K562 (cell line): ENCODE data around the gene PRR23A. TPM values are rescaled to one million over a fixed set of nuclear protein-coding genes. Genes with fewer than 3 reads are reported as not detected.

ENCODE experiments used
- ATAC-seq: fragments of 200-7000 bp; cut with Tn5 transposase; 3 replicates; pipeline ENCODE4 v1.9.1; 2020; ENCODE audit warnings: moderate library complexity
- BruUV-seq: library from RNA; stranded (reverse); fragments of 400-500 nt; replicated peaks from 2 replicates; lab custom pipeline; 2021; lab: Mats Ljungman, UMichigan
- CTCF ChIA-PET: fragments of 300-600 bp; formaldehyde crosslinking; extraction: SDS; loops from one replicate; lab custom pipeline; 2021; ENCODE audit warnings: low intra/inter-chr PET ratio; lab: Yijun Ruan, JAX
- POLR2A ChIA-PET: fragments of 300-600, 350-650 bp; sonication (Branson Sonifier 250); formaldehyde crosslinking; extraction: SDS; loops from one replicate; lab custom pipeline; 2021; ENCODE audit warnings: antibody characterized with exemption, inconsistent platforms; lab: Yijun Ruan, JAX
- DNase-seq, 4 experiments: peaks; one replicate each; pipeline versions ENCODE4 v3.0.0 to v3.0.0-alpha.2; 2011 to 2018; ENCODE audit warnings: low spot score in 3 of 4, mixed read lengths in 3 of 4; ENCODE audit errors: extremely low read depth in 1 of 4
- FAIRE-seq: peaks from 2 replicates; lab custom pipeline; 2011; peaks lifted over from hg19 to GRCh38; lab: Jason Lieb, UNC
- H2AFZ ChIP-seq: 2 replicates; pipeline ENCODE4 v1.6.0; 2011; ENCODE audit warnings: low read depth, low read length, control low read depth, inconsistent platforms
- H3K27ac ChIP-seq: fragments of 200-600 bp; 3 replicates; pipeline ENCODE4 v1.8.0; 2011; ENCODE audit warnings: low read depth, mild to moderate bottlenecking, control low read depth, inconsistent platforms, low read length, moderate library complexity, mixed read lengths; ENCODE audit errors: extremely low read depth
- H3K27me3 ChIP-seq, 2 experiments: fragments of 300-600 bp in 1 of 2; 2 replicates in 1 of 2; 3 replicates in 1 of 2; pipeline versions ENCODE4 v1.6.0 to v1.8.0; 2011; ENCODE audit warnings: inconsistent platforms in 2 of 2, low read length in 2 of 2, mild to moderate bottlenecking in 1 of 2, mixed read lengths in 1 of 2, moderate library complexity in 1 of 2; ENCODE audit not compliant: control insufficient read depth in 2 of 2, insufficient read depth in 2 of 2
- H3K36me3 ChIP-seq: fragments of 300-600 bp; 3 replicates; pipeline ENCODE4 v1.8.0; 2011; ENCODE audit warnings: mild to moderate bottlenecking, low read length, inconsistent platforms; ENCODE audit not compliant: control insufficient read depth, insufficient read depth
- H3K4me1 ChIP-seq, 2 experiments: fragments of 200-600 bp in 1 of 2; replicated peaks in 1 of 2; 2 replicates in 1 of 2; 3 replicates in 1 of 2; pipeline versions ENCODE4 v1.5.1 to v1.8.0; 2011; ENCODE audit warnings: inconsistent platforms in 2 of 2, low read length in 2 of 2, mild to moderate bottlenecking in 1 of 2, mixed read lengths in 1 of 2, moderate library complexity in 1 of 2; ENCODE audit not compliant: control insufficient read depth in 2 of 2, insufficient read depth in 2 of 2
- H3K4me2 ChIP-seq: 2 replicates; pipeline ENCODE4 v1.6.1; 2011; ENCODE audit warnings: low read length, control low read depth, inconsistent platforms, mixed read lengths; ENCODE audit not compliant: insufficient read depth
- H3K4me3 ChIP-seq: fragments of 200-600 bp; sonication (generic), shearing (Covaris generic); 2 replicates; pipeline ENCODE4 v1.5.1; 2016; ENCODE audit warnings: control low read depth, inconsistent platforms
- H3K79me2 ChIP-seq: fragments of 200-600 bp; 3 replicates; pipeline ENCODE4 v1.8.0; 2011; ENCODE audit warnings: low read length, inconsistent platforms; ENCODE audit not compliant: control insufficient read depth, insufficient read depth
- H3K9ac ChIP-seq, 2 experiments: 2 replicates each; pipeline versions ENCODE4 v1.6.0 to v1.6.1; 2011; ENCODE audit warnings: low read depth in 2 of 2, low read length in 2 of 2, control low read depth in 1 of 2, inconsistent platforms in 1 of 2, mild to moderate bottlenecking in 1 of 2, mixed read lengths in 1 of 2; ENCODE audit not compliant: insufficient read depth in 1 of 2
- H3K9me1 ChIP-seq: one replicate; pipeline ENCODE4 v1.6.0; 2011; ENCODE audit warnings: inconsistent platforms, mild to moderate bottlenecking, low read length, moderate library complexity; ENCODE audit not compliant: control insufficient read depth, insufficient read depth
- H3K9me3 ChIP-seq: replicated peaks from 2 replicates; pipeline ENCODE4 v1.5.1; 2011; ENCODE audit warnings: low read depth, low read length, inconsistent platforms; ENCODE audit not compliant: control insufficient read depth, insufficient read depth
- H4K20me1 ChIP-seq: replicated peaks from 2 replicates; pipeline ENCODE4 v1.6.1; 2011; ENCODE audit warnings: low read length, inconsistent platforms, mixed read lengths; ENCODE audit not compliant: control insufficient read depth, insufficient read depth
- CBX3 ChIP-seq, 2 experiments: IDR thresholded peaks; 1 replicate in 1 of 2; 2 replicates in 1 of 2; pipeline ENCODE4 v1.6.1; 2012; ENCODE audit warnings: inconsistent platforms in 2 of 2, low read length in 2 of 2, borderline replicate concordance in 1 of 2, control low read depth in 1 of 2
- WGBS: fragments of 100-300 bp; shearing (Covaris generic); methylation state at CpG from one replicate; pipeline ENCODE4 v1.1.6; 2016; ENCODE audit warnings: low coverage, mixed read lengths; ENCODE audit not compliant: insufficient coverage; ENCODE audit errors: missing lambda C conversion rate; 5-methylcytosine and 5-hydroxymethylcytosine counted together
- in situ Hi-C: fragments of 300-500 bp; cut with MboI; formaldehyde crosslinking; loops from 4 replicates; pipeline ENCODE4 v1.15.0; 2018; ENCODE audit warnings: inconsistent platforms, mixed read lengths
- intact Hi-C: fragments of 100-400 bp; cut with micrococcal nuclease; formaldehyde crosslinking; loops from 2 replicates; pipeline ENCODE4 v1.14.2; 2022
- polyA plus RNA-seq, 8 experiments: library from polyadenylated mRNA; depleted of rRNA in 4 of 8; stranded (reverse) in 5 of 8; unstranded in 3 of 8; fragments of >200 nt; fragmentation: Nextera tagmentation in 2 of 8; fragmentation: Illumina TruSeq in 1 of 8; extraction: Ambion mirVana in 2 of 8; extraction: Trizol in 1 of 8; gene quantifications; 2 replicates each; pipeline versions ENCODE4 v1.2.1 to v1.2.3, GENCODE V29; 2011 to 2014; ENCODE audit warnings: inconsistent platforms in 1 of 8, missing spikeins in 1 of 8
- total RNA-seq, 7 experiments: library from RNA; depleted of rRNA in 6 of 7; stranded (reverse); fragments of >200 nt in 6 of 7; fragmentation: Illumina TruSeq in 2 of 7; extraction: Trizol in 2 of 7; gene quantifications; 2 replicates each; pipeline versions ENCODE4 v1.2.1 to v1.2.3, GENCODE V29; 2011 to 2021; ENCODE audit warnings: low replicate concordance in 1 of 7
- TF ChIP-seq, protein P1 (sequence below), 3 experiments: IDR thresholded peaks in 2 of 3; conservative IDR thresholded peaks in 1 of 3; 2 replicates each; pipeline ENCODE4 v1.5.1; 2011 to 2012; ENCODE audit warnings: low read length in 3 of 3, mild to moderate bottlenecking in 3 of 3, control low read depth in 2 of 3, improper control_type of control experiment in 1 of 3, inconsistent platforms in 1 of 3, low read depth in 1 of 3, mixed read lengths in 1 of 3, moderate library complexity in 1 of 3; ENCODE audit not compliant: insufficient read depth in 2 of 3
- TF ChIP-seq, protein P2 (sequence below): sonication (generic); formaldehyde crosslinking; IDR thresholded peaks from 2 replicates; pipeline ENCODE4 v1.4.0; 2020; ENCODE audit warnings: mild to moderate bottlenecking, missing genetic modification reagents
- TF ChIP-seq, protein P3 (sequence below): sonication (generic); formaldehyde crosslinking; IDR thresholded peaks from 2 replicates; pipeline ENCODE4 v1.8.1; 2023; ENCODE audit warnings: mild to moderate bottlenecking, missing genetic modification reagents

The PRR23A gene
- total and polyA plus RNA-seq, 9 of the 15 experiments (the other 6 are each of a cell fraction or from before 2014, with no cell fraction given) = not detected

DNA sequence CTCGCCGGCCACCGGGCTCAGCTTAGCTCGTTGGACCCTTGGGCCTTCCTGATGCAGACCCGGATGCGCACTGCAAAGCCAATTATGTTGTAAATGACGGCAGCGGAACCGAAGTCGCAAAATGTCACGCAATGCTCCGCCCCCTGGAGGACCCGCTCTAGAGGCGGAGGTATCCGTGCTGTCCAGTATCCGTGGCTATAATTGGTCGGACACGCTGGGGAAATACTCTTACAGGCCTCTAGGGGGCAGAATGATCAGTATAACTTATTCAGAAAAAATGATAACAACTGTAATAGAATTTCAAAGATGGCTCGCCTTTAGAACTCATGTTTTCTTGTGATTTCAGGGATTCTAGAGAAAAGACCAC, 14.8 kb upstream of the PRR23A start, which contains the start of gene PRR23B:
TSS of gene PRR23B (minus strand) at position 59 of the 367 bp plus-strand sequence. CDS start 265 bp downstream, outside the sequence.
- WGBS = 76% methylated on average over 18 of the region's 19 CpGs
- no peaks in the 10 kb centered on the region for H3K79me2 ChIP-seq
- no peak within 1 kb of the TSS for H3K4me2 ChIP-seq
- H3K9me1 ChIP-seq = no peaks in the 10 kb centered on the region
- peak; percentile 48; the same call in 1 of the 3 replicates for ATAC-seq
- H3K27ac ChIP-seq = no peak within 1 kb of the TSS
- H3K4me1 ChIP-seq = peaks cover 0 to 2% of the 10 kb centered on the region in 2 experiments; a peak in 1 of 5 replicates
- H3K27me3 ChIP-seq = no peaks in the 10 kb centered on the region
- ChIA-PET POLR2A (interaction anchor here (0.5 kb wide), 1 partner anchor 90 kb away, joined by 3 read pairs; no protein-coding TSS in a partner anchor), CTCF (no interaction called here)
- H3K9ac ChIP-seq = no peak within 1 kb of the TSS
- H3K9me3 ChIP-seq = no peaks in the 10 kb centered on the region
- DNase-seq = peak; percentile 8 to 27 (median 20)
- no peak within 1 kb of the TSS for H3K4me3 ChIP-seq
- intact Hi-C loops (no loop called here), in situ Hi-C loops (no loop called here)
- H3K36me3 ChIP-seq = no peaks in the 10 kb centered on the region
- FAIRE-seq = no peak
- TF ChIP-seq CBX3 (IDR thresholded peaks at IDR 0.05; ENCODE audit: borderline replicate concordance in 1 of 2, low read length in 2 of 2) = 0 out of 3 replicates have a peak, but pooled peaks of 1 of the 2 experiments have one; percentile 21
- TF ChIP-seq, protein P1, sequence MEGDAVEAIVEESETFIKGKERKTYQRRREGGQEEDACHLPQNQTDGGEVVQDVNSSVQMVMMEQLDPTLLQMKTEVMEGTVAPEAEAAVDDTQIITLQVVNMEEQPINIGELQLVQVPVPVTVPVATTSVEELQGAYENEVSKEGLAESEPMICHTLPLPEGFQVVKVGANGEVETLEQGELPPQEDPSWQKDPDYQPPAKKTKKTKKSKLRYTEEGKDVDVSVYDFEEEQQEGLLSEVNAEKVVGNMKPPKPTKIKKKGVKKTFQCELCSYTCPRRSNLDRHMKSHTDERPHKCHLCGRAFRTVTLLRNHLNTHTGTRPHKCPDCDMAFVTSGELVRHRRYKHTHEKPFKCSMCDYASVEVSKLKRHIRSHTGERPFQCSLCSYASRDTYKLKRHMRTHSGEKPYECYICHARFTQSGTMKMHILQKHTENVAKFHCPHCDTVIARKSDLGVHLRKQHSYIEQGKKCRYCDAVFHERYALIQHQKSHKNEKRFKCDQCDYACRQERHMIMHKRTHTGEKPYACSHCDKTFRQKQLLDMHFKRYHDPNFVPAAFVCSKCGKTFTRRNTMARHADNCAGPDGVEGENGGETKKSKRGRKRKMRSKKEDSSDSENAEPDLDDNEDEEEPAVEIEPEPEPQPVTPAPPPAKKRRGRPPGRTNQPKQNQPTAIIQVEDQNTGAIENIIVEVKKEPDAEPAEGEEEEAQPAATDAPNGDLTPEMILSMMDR (IDR thresholded peaks at IDR 0.05 in 2 of 3, conservative IDR thresholded peaks at IDR 0.05 in 1 of 3; ENCODE audit: insufficient read depth in 2 of 3, low read depth in 1 of 3, low read length in 3 of 3) = peak; percentile 29 to 50 (median 30); a peak in 4 of 6 replicates
- TF ChIP-seq, protein P2, sequence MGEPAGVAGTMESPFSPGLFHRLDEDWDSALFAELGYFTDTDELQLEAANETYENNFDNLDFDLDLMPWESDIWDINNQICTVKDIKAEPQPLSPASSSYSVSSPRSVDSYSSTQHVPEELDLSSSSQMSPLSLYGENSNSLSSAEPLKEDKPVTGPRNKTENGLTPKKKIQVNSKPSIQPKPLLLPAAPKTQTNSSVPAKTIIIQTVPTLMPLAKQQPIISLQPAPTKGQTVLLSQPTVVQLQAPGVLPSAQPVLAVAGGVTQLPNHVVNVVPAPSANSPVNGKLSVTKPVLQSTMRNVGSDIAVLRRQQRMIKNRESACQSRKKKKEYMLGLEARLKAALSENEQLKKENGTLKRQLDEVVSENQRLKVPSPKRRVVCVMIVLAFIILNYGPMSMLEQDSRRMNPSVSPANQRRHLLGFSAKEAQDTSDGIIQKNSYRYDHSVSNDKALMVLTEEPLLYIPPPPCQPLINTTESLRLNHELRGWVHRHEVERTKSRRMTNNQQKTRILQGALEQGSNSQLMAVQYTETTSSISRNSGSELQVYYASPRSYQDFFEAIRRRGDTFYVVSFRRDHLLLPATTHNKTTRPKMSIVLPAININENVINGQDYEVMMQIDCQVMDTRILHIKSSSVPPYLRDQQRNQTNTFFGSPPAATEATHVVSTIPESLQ (CRISPR knock-in tag) = no peak
- TF ChIP-seq, protein P3, sequence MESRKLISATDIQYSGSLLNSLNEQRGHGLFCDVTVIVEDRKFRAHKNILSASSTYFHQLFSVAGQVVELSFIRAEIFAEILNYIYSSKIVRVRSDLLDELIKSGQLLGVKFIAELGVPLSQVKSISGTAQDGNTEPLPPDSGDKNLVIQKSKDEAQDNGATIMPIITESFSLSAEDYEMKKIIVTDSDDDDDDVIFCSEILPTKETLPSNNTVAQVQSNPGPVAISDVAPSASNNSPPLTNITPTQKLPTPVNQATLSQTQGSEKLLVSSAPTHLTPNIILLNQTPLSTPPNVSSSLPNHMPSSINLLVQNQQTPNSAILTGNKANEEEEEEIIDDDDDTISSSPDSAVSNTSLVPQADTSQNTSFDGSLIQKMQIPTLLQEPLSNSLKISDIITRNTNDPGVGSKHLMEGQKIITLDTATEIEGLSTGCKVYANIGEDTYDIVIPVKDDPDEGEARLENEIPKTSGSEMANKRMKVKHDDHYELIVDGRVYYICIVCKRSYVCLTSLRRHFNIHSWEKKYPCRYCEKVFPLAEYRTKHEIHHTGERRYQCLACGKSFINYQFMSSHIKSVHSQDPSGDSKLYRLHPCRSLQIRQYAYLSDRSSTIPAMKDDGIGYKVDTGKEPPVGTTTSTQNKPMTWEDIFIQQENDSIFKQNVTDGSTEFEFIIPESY (CRISPR knock-in tag) = peak; percentile 79
- TF ChIP-seq, all 486 proteins: peak for 3
- Histone ChIP-seq H4K20me1 (no peaks in the 10 kb centered on the region), H2AFZ (no peak within 1 kb of the TSS)
- BruUV-seq = no TSS peak
